GM19099 (cell line): ENCODE data around the gene PSPN.

ENCODE experiments used
- POLR2A ChIP-seq: IDR thresholded peaks from 3 replicates; pipeline ENCODE4 v1.6.1; 2011; ENCODE audit warnings: low read depth; ENCODE audit not compliant: insufficient read length; ENCODE audit errors: extremely low read depth

Gene PSPN

GRCh38 chr19:6358003-6358402 is 17.7 kb downstream of the PSPN start:
- no peak for TF ChIP-seq POLR2A

- no peak for TF ChIP-seq POLR2A
Measured at GRCh38 chr19:6357174-6357573, 18.6 kb downstream of the PSPN start.

GRCh38 chr19:6354098-6354674 is 21.5 kb downstream of the PSPN start:
- no peak for TF ChIP-seq POLR2A

DNA sequence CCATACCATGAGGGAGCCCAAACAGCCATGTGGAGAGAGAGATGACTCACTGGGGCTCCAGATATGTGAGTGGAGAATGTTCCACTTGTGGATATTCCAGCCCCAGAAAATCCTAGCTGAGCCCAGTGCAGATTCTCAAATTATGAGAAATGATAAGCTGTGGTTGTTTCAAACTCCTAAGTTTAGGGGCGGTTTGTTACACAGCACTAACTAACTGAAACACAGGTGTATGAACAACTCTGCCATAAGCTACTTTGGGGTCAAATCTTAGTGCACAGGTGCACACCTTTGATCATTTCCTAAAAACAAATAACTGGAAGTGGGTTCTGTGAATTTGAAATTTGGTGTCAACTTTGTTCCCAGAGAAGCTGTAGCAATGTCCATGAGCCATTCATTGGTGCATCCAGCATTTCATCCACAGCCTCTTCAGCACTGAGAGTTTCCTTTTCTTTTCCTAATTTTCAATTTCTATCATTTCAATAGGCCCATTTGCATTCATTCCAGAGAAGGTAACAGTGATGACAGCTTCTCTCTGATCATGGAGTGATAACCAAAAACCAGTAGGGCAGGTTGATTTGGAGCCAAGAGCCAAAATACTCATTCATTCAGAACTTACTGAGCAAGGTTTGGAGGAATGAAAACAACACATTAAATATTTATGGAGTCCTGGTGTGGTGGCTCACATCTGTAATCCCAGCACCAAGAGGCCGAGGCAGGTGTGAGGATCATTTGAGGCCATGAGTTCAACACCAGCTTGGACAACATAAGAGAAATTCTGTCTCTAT is 23.2 kb downstream of the PSPN start:
- TF ChIP-seq POLR2A: no peak

DNA sequence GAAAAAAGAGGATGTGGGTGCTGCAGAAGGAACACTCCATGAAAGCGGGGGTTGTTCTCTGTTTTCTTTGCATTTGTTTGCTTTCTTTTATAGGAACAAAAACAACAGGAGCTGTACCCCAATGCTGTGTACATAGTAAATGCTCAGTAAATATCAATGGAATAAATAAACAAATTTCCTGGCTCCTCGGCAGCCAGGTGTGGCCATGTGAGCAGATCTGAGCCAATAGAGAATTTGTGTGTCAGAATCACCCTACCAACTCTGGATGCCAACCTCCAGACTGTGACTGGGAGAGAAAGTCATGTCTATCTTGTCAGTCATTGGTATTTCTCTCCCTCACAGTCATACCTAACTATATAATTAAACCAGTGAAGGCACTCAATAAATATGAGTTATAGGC is 25.0 kb downstream of the PSPN start:
- TF ChIP-seq POLR2A: no peak

GRCh38 chr19:6343462-6343861 is 32.3 kb downstream of the PSPN start:
- no peak for TF ChIP-seq POLR2A

DNA sequence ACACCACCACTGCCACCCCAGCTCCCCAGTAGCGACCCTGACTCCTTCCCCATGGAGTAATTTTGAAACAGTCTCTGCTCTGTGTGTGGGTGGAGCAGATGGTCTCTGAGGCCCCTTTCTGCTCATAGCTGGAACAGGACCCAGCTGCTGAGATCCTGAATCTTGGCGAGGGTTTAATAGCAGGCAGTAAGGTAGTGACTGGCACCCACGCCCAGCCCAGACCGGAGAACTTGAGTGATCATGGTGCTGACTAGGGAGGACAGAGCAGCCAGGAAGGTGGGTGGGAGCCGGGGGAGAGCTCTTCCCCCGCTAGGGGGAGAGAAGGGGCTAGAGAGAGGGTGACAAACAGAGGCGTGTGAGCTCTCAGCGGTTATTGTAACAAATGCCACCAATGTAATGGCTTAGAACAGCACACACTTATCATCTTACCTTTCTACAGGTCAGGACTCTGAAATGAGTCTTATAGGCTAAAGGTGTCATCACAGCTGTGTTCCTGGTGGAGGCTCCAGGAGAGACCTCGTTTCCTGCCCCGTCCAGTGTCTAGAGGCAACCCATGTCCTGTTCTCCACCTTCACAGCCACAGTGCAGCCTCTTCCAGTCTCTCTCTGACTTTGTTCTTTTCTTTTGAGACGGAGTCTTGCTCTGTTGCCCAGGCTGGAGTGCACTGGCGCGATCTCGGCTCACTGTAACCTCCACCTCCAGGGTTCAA is 35.1 kb downstream of the PSPN start:
- no peak for TF ChIP-seq POLR2A

DNA sequence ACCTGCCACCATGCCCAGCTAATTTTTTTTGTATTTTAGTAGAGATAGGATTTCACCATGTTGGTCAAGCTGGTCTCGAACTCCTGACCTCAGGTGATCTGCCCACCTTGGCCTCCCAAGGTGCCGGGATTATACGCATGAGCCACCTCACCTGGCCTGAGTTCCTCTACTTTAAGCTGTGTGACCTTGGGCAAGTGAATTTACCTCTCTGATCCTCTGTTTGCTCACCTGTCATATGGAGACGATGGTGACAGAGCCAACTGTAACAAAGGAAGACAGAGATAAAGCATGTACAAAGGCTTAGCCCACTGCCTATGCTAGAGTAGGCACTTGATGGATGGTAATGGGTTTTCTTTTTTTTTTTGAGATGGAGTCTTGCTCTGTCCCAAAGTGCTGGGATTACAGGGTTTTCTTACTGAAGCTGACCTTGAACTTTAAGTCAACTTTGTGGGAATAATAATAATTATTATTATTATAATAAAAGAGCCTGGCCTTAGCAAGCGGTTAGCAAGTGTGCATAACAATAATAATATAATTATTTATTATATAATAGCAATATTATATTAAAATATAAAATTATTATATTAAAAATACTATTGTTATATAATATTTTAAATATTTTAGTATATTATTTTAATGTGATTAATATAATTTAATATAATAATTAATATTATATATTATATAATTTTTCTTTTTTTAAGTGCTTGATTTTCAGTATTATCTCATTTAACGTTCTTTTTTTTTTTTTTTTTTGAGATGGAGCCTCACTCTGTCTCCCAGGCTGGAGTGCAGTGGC is 41.0 kb downstream of the PSPN start:
- TF ChIP-seq POLR2A: no peak

DNA sequence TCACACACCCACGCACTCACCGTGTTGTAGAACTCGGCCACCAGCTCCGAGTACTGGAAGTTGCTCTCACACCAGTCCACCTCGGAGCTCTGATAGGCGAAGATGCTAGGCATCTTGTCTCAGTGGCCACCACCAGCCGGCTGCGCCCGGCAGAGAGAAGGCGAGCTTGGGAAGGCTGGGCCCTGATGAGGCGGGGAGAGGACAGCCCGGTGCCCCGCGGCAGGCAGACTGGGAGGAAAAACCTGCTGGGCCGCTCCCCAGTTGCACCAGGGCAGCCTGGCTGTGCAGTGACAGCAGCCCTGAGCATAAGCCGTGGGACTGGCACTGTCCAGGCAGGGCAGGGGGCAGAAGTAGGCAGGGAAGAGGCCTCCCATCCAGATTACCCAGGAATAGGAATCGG is 42.3 kb downstream of the PSPN start, which contains the start of gene ACER1:
TSS of gene ACER1 (minus strand) at position 174 of the 400 bp plus-strand sequence. CDS start at position 113, 61 bp downstream.
- no peak for TF ChIP-seq POLR2A

GRCh38 chr19:6326815-6327214 is 48.9 kb downstream of the PSPN start:
- TF ChIP-seq POLR2A: no peak

DNA sequence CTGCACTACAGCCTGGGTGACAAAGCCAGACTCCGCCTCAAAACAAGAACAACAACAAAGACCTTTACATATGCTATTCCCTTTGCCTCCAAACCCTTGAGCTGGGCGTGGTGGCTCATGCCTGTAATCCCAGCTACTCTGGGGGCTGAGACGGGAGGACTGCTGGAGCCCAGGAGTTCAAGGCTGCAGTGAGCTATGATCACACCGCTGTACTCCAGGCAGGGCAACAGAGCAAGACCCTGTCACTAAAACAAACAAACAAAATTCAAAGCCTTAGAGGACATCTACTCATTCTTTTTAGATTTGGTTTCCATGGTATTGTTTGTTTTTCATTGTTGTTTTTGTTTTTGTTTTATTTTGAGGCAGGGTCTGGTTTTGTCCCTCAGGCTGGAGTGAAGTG is 50.1 kb downstream of the PSPN start:
- no peak for TF ChIP-seq POLR2A
